Muscle of leg (tissue), 11 donors: ENCODE results near the gene FAM20A. TPM values are rescaled to one million over a fixed set of nuclear protein-coding genes. Genes with fewer than 3 reads are reported as not detected.

ENCODE experiments used
- DNase-seq: peaks from one replicate; pipeline ENCODE4 v3.0.0; 2013
- H3K27ac ChIP-seq: one replicate; pipeline ENCODE4 v1.5.1; 2013; ENCODE audit warnings: mild to moderate bottlenecking, low read length, control low read depth
- H3K27me3 ChIP-seq: one replicate; pipeline ENCODE4 v1.6.1; 2013; ENCODE audit warnings: low read length; ENCODE audit not compliant: control insufficient read depth, insufficient read depth
- H3K36me3 ChIP-seq: one replicate; pipeline ENCODE4 v1.6.1; 2013; ENCODE audit warnings: low read length; ENCODE audit not compliant: control insufficient read depth, insufficient read depth
- H3K4me1 ChIP-seq: one replicate; pipeline ENCODE4 v1.6.1; 2013; ENCODE audit warnings: low read length; ENCODE audit not compliant: control insufficient read depth, insufficient read depth
- H3K4me3 ChIP-seq: one replicate; pipeline ENCODE4 v1.5.1; 2013; ENCODE audit warnings: low read length, control low read depth
- H3K9me3 ChIP-seq: replicated peaks from 2 replicates; pipeline ENCODE4 v1.6.1; 2013; ENCODE audit warnings: low read depth, low read length; ENCODE audit not compliant: control insufficient read depth
- WGBS: methylation state at CpG from one replicate; pipeline ENCODE4 v1.1.5; 2013; ENCODE audit warnings: missing lambda C conversion rate; ENCODE audit not compliant: insufficient coverage; 5-methylcytosine and 5-hydroxymethylcytosine counted together
- polyA plus RNA-seq, 8 donors: library from polyadenylated mRNA; unstranded; fragments of 120-200 nt; gene quantifications; one replicate each; pipeline versions ENCODE4 v1.2.1 to v1.2.3, GENCODE V29; 2013; ENCODE audit warnings: inconsistent platforms in 1 of 8, low replicate concordance in 1 of 8; ENCODE audit not compliant: insufficient read length in 8 of 8, insufficient read depth in 1 of 8
- total RNA-seq: library from RNA; stranded (reverse); fragments of 120-200 nt; gene quantifications from one replicate; pipeline ENCODE4 v1.2.4, GENCODE V29; 2013

FAM20A gene
- total and polyA plus RNA-seq, 9 donors, result 4.4 to 12.7 (median 8.2) TPM

DNA sequence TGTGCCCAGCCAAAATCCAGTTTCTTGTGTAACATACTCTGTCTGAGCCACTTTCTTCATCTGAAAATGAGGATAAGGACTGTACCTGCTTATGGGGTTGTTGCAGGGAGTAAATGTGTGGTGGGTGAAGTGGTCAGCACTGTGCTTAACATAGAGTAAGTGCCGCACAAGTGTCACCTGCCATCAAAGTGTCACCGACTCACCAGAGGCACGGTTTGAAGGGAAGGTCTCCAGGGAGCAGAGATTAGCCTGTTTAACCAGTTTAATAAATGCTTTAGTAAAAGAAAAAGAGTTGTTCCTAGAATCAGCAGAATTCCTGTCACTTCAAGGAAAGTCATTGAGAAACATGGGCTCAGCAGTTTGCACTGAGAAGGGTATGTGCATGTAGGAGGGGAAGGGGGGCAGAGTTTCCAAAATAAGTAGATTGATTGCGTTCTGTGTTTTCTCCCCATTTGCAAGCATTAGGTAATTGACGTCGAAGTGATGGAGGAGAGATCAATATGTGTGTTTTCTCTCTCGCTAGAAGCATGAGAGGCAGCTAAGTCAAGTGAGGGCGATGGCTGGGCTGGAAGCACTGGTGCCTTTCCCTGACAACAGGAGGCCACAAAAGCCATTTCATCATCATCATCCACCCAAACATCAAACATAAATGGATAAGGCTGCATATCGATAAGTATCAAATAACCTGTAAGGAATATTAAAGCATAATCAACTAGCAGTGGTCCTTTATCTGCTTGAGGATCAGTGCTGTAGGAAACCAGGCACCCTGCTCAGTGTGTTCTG, 19.1 kb downstream of the FAM20A start:
- H3K4me3 ChIP-seq, result no peak overlapping the region
- peaks cover 34% of the 10 kb centered on the region for H3K4me1 ChIP-seq
- peaks cover 16% of the 10 kb centered on the region for H3K27me3 ChIP-seq
- DNase-seq, result no peak
- 67% methylated on average over 4 of the region's 9 CpGs for WGBS
- H3K9me3 ChIP-seq, result peaks cover 4% of the 10 kb centered on the region
- H3K36me3 ChIP-seq, result no peaks in the 10 kb centered on the region
- peak overlapping the region; percentile 13 for H3K27ac ChIP-seq

DNA sequence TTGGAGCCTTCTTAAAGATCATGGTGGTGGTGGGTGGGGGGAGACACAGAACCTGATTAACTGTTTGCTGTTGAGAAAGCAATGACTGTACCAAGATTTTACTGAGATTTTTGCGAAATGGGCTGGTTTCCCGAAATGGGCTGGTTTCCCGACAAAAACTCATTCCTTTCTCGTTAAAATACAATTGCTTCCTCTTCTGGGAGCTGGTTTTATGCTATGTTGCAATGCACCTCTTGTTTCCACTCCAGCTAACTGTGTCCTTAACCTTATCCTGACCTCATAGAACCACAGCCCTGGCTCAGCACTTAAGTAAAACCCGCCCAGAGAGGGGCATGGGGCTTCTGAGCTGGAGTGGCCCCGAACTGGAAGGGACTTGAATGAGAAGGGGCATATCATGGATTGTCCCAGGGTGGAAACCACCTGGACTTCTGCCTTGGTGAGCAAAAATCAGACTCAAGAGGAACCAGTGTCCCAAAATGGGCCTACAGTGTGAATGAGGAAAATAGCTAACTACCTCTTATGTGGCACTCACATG, 20.9 kb downstream of the FAM20A start:
- WGBS, result 17% methylated on average over 5 of the region's 6 CpGs
- H3K4me1 ChIP-seq, result peaks cover 45% of the 10 kb centered on the region
- peaks cover 6% of the 10 kb centered on the region for H3K27me3 ChIP-seq
- H3K4me3 ChIP-seq, result no peak overlapping the region
- peaks cover 4% of the 10 kb centered on the region for H3K9me3 ChIP-seq
- DNase-seq, result peak; percentile 93
- H3K36me3 ChIP-seq, result no peaks in the 10 kb centered on the region
- H3K27ac ChIP-seq, result peak overlapping the region; percentile 90

GRCh38 chr17:68579194-68579927, 21.8 kb downstream of the FAM20A start:
- Histone ChIP-seq H3K4me3 (no peak overlapping the region), H3K36me3 (no peaks in the 10 kb centered on the region), H3K4me1 (peaks cover 38% of the 10 kb centered on the region), H3K27me3 (peaks cover 6% of the 10 kb centered on the region), H3K27ac (peak overlapping the region; percentile 90), H3K9me3 (peaks cover 4% of the 10 kb centered on the region)
- DNase-seq, result no peak
- 79% methylated on average over 3 of the region's 8 CpGs for WGBS

- Histone ChIP-seq H3K27me3 (peaks cover 6% of the 10 kb centered on the region), H3K4me3 (no peak overlapping the region), H3K27ac (no peak overlapping the region), H3K4me1 (peaks cover 37% of the 10 kb centered on the region), H3K9me3 (peaks cover 4% of the 10 kb centered on the region), H3K36me3 (no peaks in the 10 kb centered on the region)
- DNase-seq, result peak; percentile 31
- WGBS, result no CpG with 5 or more reads among the region's 3 CpGs
Measured at GRCh38 chr17:68578236-68578635, 22.9 kb downstream of the FAM20A start.

- Histone ChIP-seq H3K27ac (peak overlapping the region; percentile 29), H3K36me3 (no peaks in the 10 kb centered on the region), H3K4me3 (no peak overlapping the region), H3K9me3 (peaks cover 4% of the 10 kb centered on the region), H3K27me3 (peaks cover 11% of the 10 kb centered on the region), H3K4me1 (peaks cover 37% of the 10 kb centered on the region)
- WGBS, result no CpG with 5 or more reads among the region's 3 CpGs
- peak; percentile 87 for DNase-seq
Measured at GRCh38 chr17:68577497-68577821, 23.7 kb downstream of the FAM20A start.

- Histone ChIP-seq H3K27me3 (peaks cover 13% of the 10 kb centered on the region), H3K36me3 (no peaks in the 10 kb centered on the region), H3K27ac (peak overlapping the region; percentile 29), H3K9me3 (peaks cover 4% of the 10 kb centered on the region), H3K4me1 (peaks cover 37% of the 10 kb centered on the region), H3K4me3 (no peak overlapping the region)
- WGBS, result 45% methylated on average over 3 of the region's 8 CpGs
- peak; percentile 96 for DNase-seq
Measured at GRCh38 chr17:68576811-68577496, 24.2 kb downstream of the FAM20A start.

DNA sequence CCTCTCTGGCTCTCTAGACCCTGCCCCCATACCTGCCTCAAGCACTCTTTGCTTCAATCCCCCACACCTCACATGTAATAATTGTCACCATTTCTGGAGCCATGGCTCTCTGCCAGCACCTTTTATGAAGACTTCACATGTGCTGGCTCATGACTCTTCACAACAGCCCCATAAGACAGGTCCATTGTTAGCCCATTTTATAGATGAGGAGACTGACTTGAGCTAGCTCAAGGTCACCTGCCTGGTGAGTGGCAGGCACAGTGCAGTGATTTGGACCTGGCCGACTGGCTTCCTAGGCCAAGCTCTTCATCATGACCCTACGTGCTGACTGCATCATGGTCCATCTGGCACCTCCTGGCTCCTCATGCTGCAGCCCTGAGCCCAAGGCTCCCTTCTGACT, 25.0 kb downstream of the FAM20A start:
- DNase-seq, result no peak
- Histone ChIP-seq H3K4me3 (no peak overlapping the region), H3K9me3 (peaks cover 4% of the 10 kb centered on the region), H3K27me3 (peaks cover 14% of the 10 kb centered on the region), H3K27ac (no peak overlapping the region), H3K4me1 (peaks cover 37% of the 10 kb centered on the region), H3K36me3 (no peaks in the 10 kb centered on the region)
- 94% methylated on average over 2 of the region's 2 CpGs for WGBS

DNA sequence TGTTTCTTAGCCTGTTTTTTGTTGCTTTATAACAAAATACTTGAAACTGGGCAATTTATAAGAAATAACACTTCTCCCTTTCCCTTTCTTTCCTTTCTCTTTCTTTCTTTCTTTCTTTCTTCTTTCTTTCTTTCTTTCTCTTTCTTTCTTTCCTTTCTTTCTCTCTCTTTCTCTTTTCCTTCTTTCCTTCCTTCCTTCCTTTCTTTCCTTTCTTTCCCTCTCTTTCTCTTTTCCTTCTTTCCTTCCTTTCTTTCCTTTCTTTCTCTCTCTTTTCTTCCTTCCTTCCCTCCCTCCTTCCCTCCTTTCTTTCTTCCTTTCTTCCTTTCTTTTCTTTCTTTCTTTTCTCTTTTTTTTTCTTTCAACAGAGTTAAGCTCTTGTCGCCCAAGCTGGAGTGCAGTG, 27.8 kb downstream of the FAM20A start:
- no peak overlapping the region for H3K4me3 ChIP-seq
- DNase-seq, result no peak
- 100% methylated on average over 1 of the region's 1 CpG for WGBS
- no peaks in the 10 kb centered on the region for H3K9me3 ChIP-seq
- peaks cover 19% of the 10 kb centered on the region for H3K4me1 ChIP-seq
- no peaks in the 10 kb centered on the region for H3K36me3 ChIP-seq
- peaks cover 8% of the 10 kb centered on the region for H3K27me3 ChIP-seq
- H3K27ac ChIP-seq, result no peak overlapping the region

GRCh38 chr17:68572138-68572842, 28.9 kb downstream of the FAM20A start:
- H3K4me1 ChIP-seq, result peaks cover 14% of the 10 kb centered on the region
- no peaks in the 10 kb centered on the region for H3K36me3 ChIP-seq
- peaks cover 8% of the 10 kb centered on the region for H3K27me3 ChIP-seq
- 73% methylated on average over 2 of the region's 6 CpGs for WGBS
- no peak overlapping the region for H3K27ac ChIP-seq
- DNase-seq, result no peak
- H3K9me3 ChIP-seq, result no peaks in the 10 kb centered on the region
- no peak overlapping the region for H3K4me3 ChIP-seq
